ENCODE measurements around the gene BCAS3. TPM values are rescaled to one million over a fixed set of nuclear protein-coding genes. Genes with fewer than 3 reads are reported as not detected.
"Not testable (repeated sequence)": the region's sequence is repeated elsewhere in the genome, so short reads cannot be mapped to it uniquely, and the experiment has no call there.

The BCAS3 gene
- total RNA-seq, 4 donors from 2014 or later, result 13.0 to 27.8 (median 20.7) TPM

DNA sequence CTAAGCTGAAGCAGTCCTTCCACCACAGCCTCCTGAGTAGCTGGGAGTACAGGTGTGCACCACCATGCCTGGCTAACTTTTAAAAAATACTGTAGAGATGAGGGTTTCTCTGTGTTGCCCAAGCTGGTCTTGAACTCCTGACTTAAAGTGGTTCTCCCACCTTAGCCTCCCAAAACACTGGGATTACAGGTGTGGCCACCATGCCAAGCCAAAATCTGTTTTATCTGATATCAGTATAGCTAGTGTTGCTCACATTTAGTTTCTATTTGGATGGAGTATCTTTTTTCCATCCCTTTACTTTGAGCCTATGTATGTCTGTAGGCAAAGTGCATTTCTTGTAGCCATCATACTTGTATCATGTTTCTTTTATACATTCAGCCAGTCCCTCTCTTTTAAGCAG is 82.1 kb downstream of the BCAS3 start:
- no peaks in the 10 kb centered on the region for H3K36me3 ChIP-seq
- H3K4me1 ChIP-seq, result no peaks in the 10 kb centered on the region
- no peak overlapping the region for H3K27ac ChIP-seq
- no peaks in the 10 kb centered on the region for H3K9me3 ChIP-seq
- no peak for TF ChIP-seq POLR2A (IDR thresholded peaks at IDR 0.05)
- TF ChIP-seq, protein P1, sequence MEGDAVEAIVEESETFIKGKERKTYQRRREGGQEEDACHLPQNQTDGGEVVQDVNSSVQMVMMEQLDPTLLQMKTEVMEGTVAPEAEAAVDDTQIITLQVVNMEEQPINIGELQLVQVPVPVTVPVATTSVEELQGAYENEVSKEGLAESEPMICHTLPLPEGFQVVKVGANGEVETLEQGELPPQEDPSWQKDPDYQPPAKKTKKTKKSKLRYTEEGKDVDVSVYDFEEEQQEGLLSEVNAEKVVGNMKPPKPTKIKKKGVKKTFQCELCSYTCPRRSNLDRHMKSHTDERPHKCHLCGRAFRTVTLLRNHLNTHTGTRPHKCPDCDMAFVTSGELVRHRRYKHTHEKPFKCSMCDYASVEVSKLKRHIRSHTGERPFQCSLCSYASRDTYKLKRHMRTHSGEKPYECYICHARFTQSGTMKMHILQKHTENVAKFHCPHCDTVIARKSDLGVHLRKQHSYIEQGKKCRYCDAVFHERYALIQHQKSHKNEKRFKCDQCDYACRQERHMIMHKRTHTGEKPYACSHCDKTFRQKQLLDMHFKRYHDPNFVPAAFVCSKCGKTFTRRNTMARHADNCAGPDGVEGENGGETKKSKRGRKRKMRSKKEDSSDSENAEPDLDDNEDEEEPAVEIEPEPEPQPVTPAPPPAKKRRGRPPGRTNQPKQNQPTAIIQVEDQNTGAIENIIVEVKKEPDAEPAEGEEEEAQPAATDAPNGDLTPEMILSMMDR (IDR thresholded peaks at IDR 0.05), result no peak
- intact Hi-C loops (cut with DNase I), result no loop called here
- DNase-seq, result no peak
- no peak overlapping the region for H3K4me3 ChIP-seq
- H3K27me3 ChIP-seq, result no peaks in the 10 kb centered on the region

DNA sequence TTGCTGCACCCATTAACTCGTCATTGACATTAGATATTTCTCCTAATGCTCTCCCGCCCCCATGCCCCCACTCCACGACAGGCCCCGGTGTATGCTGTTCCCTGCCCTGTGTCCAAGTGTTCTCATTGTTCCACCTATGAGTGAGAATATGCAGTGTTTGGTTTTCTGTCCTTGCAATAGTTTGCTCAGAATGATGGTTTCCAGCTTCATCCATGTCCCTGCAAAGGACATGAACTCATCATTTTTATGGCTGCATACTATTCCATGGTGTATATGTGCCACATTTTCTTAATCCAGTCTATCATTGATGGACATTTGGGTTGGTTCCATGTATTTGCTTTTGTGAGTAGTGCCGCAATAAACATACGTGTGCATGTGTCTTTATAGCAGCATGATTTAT is 83.7 kb downstream of the BCAS3 start:
- intact Hi-C loops (cut with DNase I); H3K27ac ChIP-seq; DNase-seq; H3K9me3 ChIP-seq; H3K4me1 ChIP-seq; H3K27me3 ChIP-seq; H3K4me3 ChIP-seq; H3K36me3 ChIP-seq: not testable (repeated sequence)
- 91 to 93% methylated on average over 5 to 6 of the region's 6 CpGs for WGBS, 2 donors

- peaks cover 0 to 5% (median 0%) of the 10 kb centered on the region in 3 donors for H3K36me3 ChIP-seq
- TF ChIP-seq, protein P1 (IDR thresholded peaks at IDR 0.05), result no peak
- TF ChIP-seq POLR2A (IDR thresholded peaks at IDR 0.05), result no peak
- H3K27me3 ChIP-seq, result no peaks in the 10 kb centered on the region
- intact Hi-C loops (cut with DNase I), result no loop called here
- H3K27ac ChIP-seq, result no peak overlapping the region
- H3K4me1 ChIP-seq, result no peaks in the 10 kb centered on the region
- WGBS, 2 donors, result 97 to 98% methylated on average over 5 to 10 of the region's 13 CpGs
- DNase-seq, result no peak
- no peaks in the 10 kb centered on the region for H3K9me3 ChIP-seq
- H3K4me3 ChIP-seq, result no peak overlapping the region
These were observed 89.1 kb downstream of the BCAS3 start for GRCh38 chr17:60766778-60767190.

- Histone ChIP-seq H3K4me3 (no peak overlapping the region), H3K9me3 (no peaks in the 10 kb centered on the region), H3K27me3 (no peaks in the 10 kb centered on the region), H3K4me1 (no peaks in the 10 kb centered on the region), H3K27ac (no peak overlapping the region), H3K36me3 (peaks cover 0 to 5% (median 0%) of the 10 kb centered on the region in 3 donors)
- DNase-seq, result no peak
- WGBS, 2 donors, result 94 to 100% methylated on average over 4 of the region's 4 CpGs
- intact Hi-C loops (cut with DNase I), result no loop called here
- TF ChIP-seq, protein P1 (IDR thresholded peaks at IDR 0.05), result no peak
- no peak for TF ChIP-seq POLR2A (IDR thresholded peaks at IDR 0.05)
These were observed 90.2 kb downstream of the BCAS3 start for GRCh38 chr17:60767744-60768308.

- Histone ChIP-seq H3K36me3 (peaks cover 0 to 5% (median 0%) of the 10 kb centered on the region in 3 donors), H3K9me3 (no peaks in the 10 kb centered on the region), H3K27ac (no peak overlapping the region), H3K4me1 (no peaks in the 10 kb centered on the region), H3K4me3 (no peak overlapping the region), H3K27me3 (no peaks in the 10 kb centered on the region)
- WGBS, 2 donors, result 100% methylated on average over 1 to 2 of the region's 3 CpGs
- TF ChIP-seq, protein P1 (IDR thresholded peaks at IDR 0.05), result no peak
- no peak for TF ChIP-seq POLR2A (IDR thresholded peaks at IDR 0.05)
- intact Hi-C loops (cut with DNase I), result no loop called here
- no peak for DNase-seq
These were observed 91.7 kb downstream of the BCAS3 start for GRCh38 chr17:60769327-60769726.

DNA sequence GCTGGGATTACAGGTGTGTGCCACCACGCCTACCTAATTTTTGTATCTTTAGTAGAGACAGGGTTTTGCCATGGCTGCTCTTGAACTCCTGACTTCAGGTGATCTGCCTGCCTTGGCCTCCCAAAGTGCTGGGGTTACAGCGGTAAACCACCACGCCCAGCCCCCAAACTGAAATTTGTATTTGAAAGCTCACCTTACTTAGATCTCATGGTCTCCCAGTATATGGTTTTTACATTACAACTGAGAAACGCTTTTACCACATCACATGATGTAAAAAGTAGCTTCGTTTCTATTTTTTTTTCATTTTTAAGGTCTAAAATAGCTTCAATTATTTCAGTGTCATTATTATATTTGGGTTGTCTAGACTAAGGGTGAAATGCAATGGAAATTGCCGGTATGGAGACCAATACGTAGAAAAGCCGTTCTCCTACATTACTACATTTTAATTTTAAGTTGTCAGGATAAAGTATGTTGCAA is 93.3 kb downstream of the BCAS3 start:
- H3K9me3 ChIP-seq, result no peaks in the 10 kb centered on the region
- no peak overlapping the region for H3K4me3 ChIP-seq
- TF ChIP-seq, protein P1 (IDR thresholded peaks at IDR 0.05), result no peak
- no peak for TF ChIP-seq POLR2A (IDR thresholded peaks at IDR 0.05)
- H3K27ac ChIP-seq, result no peak overlapping the region
- intact Hi-C loops (cut with DNase I), result no loop called here
- H3K27me3 ChIP-seq, result no peaks in the 10 kb centered on the region
- WGBS, 2 donors, result 93 to 94% methylated on average over 8 of the region's 8 CpGs
- DNase-seq, result no peak
- H3K4me1 ChIP-seq, result no peaks in the 10 kb centered on the region
- peaks cover 0 to 5% (median 0%) of the 10 kb centered on the region in 3 donors for H3K36me3 ChIP-seq

GRCh38 chr17:60771621-60772020 is 94.0 kb downstream of the BCAS3 start:
- H3K4me3 ChIP-seq; H3K27me3 ChIP-seq; H3K9me3 ChIP-seq; DNase-seq; H3K36me3 ChIP-seq; H3K4me1 ChIP-seq; H3K27ac ChIP-seq; intact Hi-C loops (cut with DNase I): not testable (repeated sequence)
- 85 to 93% methylated on average over 5 of the region's 5 CpGs for WGBS, 2 donors
